CD4-positive, alpha-beta T cell treated with Interferon gamma for 1 hour (primary cell): Measurements from ENCODE around the gene SLC2A8.

ENCODE experiments used
- DNase-seq: peaks from one replicate; pipeline ENCODE4 v3.0.0-alpha.2; 2020

Gene SLC2A8

DNA sequence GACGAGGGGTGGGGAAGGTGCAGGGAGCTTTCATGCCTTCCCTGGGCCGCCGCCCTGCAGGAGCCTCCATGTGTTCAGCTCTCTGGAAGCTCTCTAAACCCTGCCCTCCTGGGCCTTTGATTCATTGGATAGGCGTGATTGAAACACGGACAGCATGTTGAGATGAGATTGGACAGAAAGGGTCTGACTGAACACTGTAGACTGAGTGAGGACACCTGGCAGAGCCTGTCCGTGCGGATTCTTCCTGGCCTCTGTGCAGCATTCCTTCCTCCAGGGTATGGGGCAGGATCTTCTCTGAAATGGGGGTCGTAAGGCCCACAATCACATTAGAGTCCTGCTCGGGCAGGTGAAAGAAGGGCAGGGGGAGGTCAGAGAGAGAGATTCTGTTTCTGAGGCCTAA is 41.4 kb downstream of the SLC2A8 start:
- no peak for DNase-seq

DNA sequence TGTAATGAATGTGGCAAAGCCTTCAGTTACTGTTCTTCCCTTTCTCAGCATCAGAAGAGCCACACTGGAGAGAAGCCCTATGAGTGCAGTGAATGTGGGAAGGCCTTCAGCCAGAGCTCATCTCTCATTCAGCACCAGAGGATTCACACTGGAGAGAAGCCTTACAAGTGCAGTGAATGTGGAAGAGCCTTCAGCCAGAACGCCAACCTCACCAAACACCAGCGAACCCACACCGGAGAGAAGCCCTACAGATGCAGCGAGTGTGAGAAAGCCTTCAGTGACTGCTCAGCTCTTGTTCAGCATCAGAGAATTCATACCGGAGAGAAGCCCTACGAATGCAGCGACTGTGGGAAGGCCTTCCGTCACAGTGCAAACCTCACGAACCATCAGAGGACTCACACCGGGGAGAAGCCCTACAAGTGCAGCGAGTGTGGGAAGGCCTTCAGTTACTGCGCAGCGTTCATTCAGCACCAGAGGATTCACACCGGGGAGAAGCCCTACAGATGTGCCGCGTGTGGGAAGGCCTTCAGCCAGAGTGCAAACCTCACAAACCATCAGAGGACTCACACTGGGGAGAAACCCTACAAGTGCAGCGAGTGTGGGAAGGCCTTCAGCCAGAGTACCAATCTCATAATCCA is 47.4 kb downstream of the SLC2A8 start:
- DNase-seq = no peak

DNA sequence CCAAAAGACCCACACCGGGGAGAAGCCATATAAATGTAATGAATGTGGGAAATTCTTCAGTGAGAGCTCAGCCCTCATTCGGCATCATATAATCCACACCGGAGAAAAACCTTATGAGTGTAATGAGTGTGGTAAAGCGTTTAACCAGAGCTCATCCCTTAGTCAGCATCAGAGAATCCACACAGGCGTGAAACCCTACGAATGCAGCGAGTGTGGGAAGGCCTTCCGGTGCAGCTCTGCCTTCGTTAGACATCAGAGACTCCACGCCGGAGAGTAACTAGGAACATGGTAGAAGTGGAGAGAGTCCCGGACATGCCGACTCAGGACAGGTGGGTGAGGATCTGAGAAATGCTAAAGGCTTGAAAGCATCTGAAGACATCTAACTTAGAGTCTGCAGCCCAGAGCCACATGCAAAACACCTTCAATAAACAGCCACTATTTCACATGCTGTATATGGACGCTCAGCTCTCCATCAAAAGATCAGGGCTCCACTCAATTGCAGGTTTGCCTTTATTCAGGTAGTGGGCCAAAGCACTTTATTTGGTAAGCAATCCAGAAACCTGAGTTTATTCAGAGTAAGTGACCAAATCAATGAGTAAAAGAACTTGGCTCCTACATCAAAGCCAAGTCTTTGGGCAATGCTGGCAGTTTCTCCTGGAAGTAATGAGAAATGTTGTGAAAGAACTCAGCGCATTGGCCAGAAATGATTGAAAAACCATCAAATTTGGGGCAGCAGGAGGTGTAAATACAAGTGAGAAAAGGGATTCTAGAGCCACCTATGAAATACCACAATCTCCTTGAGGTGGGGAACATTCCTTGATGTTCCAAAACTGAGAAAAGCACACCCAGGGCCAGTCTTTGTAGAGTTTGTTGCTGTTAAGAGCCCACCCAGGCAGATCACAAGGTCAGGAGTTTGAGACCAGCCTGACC is 48.2 kb downstream of the SLC2A8 start:
- DNase-seq = no peak

DNA sequence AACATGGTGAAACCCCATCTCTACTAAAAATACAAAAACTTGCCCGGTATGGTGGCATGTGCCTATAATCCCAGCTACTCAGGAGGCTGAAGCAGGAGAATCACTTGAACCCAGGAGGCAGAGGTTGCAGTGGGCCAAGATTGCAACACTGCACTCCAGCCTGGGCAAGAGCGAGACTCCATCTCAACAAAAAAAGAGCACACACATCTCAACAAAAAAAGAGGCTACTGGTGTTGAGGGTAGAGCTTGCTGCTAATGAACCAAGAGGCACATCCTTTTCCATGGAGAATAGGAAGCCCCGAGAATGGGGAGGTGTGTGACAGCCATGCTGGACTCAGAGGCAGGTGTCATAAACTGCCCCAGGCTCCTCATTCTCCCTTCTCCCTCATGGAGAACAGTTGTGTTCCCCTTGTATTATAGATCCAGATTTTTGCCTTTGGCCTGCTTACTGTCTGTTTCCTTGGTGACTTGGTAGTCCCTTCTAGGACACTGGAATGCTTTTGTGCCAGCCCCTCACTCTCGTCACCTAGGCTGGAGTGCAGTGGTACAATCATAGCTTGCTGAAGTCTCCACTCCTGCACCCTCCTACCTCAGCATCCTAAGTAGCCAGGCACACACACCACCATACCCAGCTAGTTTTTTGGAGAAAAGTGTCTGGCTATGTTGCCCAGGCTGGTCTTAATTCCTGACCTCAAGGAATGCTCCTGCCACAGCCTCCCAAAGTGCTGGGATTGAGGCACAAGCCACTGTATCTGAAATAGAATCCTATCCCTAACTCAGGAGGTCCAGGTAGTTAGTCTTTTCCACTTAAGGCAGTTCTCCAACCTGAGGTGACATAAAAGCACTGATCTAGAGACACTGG is 49.1 kb downstream of the SLC2A8 start:
- DNase-seq = no peak

DNA sequence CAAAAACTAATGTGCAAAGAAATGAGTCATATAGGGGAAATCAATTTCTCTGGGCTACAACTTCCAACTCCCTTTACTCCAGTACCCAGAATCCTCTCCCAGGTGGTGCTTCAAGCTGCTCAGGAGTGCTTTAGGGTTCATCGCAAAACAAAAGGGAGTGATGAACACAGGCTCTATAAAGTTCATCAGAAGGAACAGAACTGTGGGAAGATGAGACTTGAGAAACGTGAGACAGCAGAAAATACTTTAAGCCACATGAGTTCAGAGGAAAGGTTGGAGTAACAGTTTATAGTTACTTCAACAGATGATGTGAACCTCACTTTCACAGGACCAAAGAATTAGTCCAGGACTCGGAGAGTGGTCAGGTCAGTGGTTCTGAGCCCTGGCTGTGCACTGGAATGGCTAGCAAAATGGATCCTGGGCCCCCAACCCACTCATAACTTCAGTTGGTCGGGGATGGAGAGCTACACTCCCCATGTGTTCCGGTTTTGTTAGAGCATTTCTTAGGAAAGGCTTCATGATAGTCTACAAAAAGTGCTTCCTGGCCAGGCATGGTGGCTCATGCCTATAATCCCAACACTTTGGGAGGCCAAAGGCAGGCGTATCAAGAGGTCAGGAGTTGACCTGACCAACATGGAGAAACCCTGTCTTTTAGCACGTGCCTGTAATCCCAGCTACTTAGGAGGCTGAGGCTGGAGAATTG is 49.9 kb downstream of the SLC2A8 start:
- no peak for DNase-seq

DNA sequence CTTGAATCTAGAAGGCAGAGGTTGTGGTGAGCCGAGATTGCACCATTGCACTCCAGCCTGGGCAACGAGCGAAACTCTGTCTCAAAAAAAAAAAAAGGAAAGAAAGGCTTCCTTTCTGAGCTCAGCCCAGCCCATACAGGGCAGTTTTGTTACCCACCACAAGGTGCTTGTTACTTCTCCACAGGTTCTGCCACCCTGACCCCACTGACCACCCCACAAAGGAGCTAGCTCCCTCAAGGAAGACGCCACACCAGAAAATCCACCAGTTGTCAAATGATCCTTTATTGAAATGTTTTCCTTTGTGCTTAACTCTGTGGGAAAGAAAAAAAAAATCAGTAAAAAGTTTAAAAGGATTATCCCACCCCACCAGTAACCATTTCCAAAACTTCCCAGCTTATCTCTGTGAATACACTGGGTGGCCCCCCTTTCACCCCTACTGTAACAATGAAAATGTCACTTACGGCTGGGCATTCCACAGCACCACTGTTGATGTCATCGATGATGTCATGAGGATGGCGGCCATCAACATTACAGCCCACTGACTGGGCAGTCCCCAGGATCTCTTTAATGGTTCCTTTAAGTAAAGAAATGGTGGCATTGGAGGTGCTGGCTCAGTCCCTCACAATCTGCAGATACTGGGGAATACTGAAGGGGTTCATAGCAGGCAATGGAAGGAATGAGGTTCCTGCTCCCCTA is 50.6 kb downstream of the SLC2A8 start:
- no peak for DNase-seq

DNA sequence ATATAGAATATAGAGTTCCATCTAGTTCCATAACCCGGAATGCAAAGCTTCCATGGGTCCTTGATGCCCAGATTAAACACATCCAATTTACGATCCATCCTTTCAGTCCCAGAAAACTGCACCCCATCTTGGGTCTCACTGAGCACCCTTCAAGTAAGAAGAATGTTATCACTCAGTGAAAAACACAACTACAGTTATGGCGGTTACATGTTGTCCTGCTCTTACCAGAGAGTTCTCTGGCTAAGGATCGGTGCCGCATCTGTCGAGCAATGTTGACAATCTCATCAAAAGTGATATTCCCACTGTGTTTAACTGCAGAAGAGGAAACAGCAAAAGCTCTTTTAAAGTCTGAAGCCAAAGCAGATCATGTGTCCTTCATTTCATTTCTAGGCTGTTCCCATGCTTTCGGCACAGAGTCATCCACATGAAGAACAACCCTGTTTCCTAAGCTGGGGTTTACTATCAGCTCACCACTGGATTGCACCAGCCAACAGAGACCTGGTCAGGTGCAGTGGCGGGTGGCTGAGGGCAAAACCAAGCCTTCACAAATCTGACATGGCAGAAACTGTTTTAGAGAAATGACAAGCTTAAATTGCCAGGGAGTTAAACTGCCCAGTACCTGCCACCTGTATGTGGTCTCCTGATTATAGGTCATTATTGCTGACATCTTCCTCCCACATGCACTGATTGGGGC is 51.3 kb downstream of the SLC2A8 start:
- DNase-seq = no peak

DNA sequence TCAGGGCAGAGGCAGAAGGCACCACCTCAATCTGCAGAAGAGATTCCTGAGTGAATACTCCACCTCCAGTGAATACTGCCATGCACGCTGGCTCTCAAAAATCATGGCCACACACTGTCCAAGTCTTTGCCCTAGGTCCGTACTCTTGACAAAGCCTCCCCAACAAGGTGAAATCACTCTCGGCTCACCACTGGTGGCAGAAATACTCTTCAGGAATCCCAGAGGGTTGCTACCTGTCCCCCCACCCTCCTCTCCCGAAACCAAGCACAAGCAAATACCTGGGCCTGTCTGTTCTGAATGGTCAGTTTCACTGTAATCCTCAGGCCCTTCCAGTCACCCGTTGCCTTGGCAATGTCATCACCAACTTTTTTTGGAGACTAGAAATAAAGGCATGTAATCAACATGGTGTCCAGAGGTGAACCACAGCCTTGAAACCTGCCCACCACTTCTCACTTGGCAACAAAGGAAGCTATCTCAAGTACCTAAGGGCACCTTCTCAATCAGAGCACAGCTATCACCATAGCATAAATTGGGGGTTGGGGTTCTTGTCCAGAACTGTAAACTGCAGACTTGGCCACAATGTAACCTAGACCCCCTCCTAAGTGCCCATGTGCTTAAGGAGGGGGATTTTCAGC is 52.5 kb downstream of the SLC2A8 start:
- no peak for DNase-seq

DNA sequence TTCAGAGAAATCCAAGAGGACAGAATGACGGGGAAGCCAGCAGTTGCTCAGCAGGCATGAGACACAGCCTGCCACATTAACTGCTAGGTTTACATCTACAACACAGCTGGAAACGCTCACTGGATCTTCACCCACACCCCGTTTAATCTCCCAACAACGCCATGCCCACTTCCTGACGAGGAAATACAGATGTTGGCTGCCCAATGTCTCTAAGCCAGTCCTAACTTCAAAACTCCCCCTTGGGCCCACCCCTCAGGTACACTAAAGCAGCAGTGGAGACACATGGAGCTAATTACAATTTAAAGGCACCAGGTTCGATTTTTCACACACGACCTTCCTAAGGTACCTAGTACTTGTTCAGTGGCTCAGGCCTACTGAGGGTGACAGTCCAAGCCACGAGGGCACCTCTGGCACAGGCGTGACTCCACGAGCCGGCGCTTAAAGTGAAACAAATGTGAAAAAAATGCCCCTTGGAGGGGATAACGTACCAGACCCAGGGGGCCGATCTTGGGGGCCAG is 53.3 kb downstream of the SLC2A8 start:
- no peak for DNase-seq

DNA sequence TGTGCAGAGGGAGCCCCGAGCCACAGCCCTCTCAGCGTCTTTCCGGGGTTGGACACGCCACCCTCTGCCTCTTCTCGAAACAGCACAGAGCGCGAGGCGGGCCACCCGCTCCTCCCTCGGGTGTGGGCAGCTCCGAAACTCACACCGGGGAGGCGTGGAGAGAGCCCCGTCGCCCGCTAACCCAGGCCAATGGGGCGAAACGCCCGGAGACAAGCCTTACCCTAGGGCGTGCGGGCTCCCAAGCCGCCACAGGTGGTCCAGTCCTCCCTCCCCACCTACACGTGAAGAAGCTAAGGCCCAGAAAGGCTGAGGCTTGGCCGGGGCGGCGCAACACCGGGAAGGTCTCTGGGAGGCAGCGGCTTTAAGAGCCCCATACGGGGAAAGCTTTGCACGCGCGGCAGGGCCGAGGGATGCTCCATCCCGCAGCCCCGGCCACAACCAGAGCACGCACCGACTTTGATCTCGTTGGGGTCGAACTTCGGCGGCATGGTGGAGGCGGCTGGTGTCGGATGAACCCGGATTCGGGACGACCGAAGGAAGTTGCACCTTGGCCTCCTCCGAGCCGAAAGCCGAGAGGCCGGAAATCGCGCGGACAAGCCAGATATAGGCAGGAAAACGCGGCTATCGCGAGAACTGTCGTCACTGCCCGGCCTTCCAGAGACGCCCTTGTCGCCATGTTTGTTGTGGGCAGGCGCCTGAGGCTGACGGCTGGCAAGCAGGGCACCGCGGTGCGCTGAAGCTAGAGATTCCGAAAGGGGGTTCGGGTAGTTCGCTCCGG is 54.0 kb downstream of the SLC2A8 start, which contains the start of the genes LRSAM1 and RPL12:
TSS of gene LRSAM1 (plus strand) at position 681 of the 778 bp plus-strand sequence. CDS start 3,018 bp downstream, outside the sequence.
TSS of gene RPL12 (minus strand) at position 577 of the 778 bp plus-strand sequence. CDS start at position 488, 89 bp downstream.
- DNase-seq = peak; percentile 94

DNA sequence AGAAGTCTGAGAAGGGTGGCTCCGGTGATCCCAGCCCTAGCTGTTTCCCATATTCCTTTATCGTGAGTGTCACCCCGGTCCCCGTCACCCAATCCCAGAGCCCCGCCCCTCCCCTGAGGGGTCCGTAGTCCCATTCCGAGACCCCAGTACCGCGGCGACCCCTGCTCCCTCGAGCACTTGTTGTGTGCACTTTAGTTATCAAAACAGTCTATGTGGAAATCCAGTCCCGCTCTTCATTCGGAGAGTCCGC is 54.6 kb downstream of the SLC2A8 start:
- no peak for DNase-seq

DNA sequence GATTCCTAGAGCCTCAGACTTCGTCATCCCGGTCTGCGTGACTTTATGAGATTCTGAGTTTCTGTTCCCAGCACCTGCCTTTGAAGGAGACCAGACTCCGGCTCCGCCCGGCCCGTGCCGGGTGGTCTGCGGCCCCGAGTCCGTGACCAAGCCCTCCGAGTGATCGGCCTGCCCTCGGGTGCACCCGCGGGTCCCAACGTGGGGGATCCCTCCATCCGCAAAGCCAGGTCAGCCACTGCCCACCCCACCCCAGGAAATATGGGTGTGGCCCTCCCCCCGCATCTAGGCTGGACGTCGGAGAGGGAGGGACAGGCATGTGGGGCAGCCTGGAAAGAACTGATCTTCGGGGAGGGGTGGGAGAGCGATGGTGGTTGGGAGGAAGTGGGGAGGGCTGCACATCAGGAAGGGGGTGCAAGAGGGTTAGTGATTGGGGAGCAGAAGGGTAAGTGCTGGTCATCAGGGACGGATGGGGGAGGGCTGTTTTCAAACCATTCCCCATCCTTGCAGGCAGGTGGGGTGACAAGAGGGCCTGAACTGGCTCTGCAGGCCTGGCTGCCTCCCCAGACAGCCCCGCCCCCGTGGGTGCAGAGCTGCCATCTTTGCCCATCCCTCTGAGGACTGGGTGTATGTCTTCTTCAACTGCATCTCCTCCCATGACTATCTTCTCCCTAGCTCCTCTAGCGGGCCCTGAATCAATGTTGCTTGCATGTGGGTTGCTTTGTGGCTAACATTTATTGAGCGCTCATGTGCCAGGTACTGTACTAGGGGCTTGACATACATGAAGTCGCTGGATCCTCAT is 55.1 kb downstream of the SLC2A8 start:
- peak; percentile 38 for DNase-seq

DNA sequence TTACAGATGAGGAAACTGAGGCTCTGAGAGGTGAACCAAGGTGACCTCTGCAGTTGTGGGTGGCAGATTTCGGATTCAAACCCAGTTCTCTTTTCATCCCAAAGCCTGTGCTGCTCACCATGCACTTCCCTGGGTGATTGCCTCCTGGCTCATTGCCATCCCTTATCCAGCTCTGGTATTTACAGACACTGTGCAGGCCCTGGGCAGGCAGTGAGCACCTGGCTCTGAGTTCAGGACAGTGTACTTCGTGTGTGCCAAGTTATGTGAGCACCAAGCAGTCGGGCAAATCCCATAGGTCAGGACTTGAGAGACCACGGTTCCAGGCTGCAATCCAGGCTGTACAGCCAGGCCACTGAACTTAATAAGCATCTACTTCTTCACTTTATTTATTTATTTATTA is 55.7 kb downstream of the SLC2A8 start:
- DNase-seq = no peak

DNA sequence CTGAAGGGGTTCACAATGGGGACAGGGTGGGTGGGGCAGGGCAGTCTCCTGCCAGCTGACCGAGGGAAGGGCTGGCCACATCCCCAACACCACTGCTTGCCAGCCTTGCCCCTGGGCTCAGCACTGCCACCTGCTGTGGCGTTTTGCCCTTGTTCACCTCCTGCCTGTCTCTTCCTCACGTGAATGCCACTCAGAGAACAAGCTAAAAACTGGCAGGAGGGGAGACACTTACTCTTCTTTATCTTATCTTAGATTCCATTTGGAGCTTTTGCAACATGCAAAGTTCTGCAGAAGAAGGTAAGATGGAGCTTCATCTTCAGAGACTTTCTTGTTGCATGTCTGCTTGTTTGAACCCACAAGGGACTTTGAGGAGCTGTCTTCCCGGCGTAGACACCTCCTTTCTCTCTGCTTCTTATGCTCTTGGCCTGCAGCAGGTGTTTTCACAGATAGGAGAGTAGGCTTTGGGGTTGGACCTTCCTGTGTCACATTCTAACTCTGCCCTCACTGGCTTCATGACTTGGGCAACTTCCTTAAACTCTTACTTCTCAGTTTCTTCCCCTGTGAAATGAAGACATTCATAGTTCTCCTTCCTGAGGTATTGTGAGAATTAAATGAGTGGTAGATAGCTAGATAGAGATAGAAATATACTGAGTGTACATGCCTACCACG is 58.5 kb downstream of the SLC2A8 start:
- peak; percentile 23 for DNase-seq

DNA sequence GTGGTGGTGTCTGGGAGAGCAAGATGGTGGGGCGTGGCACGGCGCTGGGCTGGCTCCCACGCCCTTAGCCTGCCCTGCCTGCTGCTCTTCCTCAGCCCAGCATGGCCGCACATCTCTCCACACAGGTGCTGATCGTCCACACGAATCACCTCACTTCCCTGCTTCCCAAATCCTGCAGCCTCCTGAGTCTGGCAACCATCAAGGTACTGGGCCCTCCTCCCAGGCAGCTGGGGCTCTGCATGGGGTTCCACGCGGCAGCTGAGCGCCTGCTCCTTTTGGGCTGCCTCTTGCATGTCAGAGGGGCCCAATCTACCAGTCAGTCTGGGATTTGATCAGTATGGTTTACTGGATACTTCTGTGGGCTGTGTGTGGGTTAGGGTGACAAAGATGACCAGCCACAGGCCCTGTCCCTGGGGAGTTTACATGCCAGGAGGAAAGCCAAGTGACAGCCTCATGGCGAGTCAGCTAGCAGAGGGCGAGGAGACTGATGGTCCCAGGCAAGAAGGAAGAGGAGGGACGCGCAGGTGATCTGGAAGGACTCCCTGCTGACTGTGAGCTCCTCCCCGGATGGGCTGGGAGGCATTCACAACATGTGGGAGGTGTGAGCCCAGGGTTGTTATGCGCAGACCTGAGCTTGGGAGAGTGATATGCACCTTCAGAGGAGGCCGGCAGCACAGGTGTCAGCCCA is 60.4 kb downstream of the SLC2A8 start:
- no peak for DNase-seq
